Measurements from ENCODE around the gene RNF5.

GRCh38 chr6:32158052-32158451 lies 20.2 kb upstream of the RNF5 start:
- TF ChIP-seq EZH2 (IDR thresholded peaks at IDR 0.05; ENCODE audit: insufficient read depth, poor library complexity, severe bottlenecking) = no peak
- no peak for TF ChIP-seq EZH2phosphoT487 (IDR thresholded peaks at IDR 0.05; ENCODE audit: insufficient read depth, low read depth)
